DOHH2 (cell line): ENCODE data around the gene TUT1.

Source experiments
- EZH2phosphoT487 ChIP-seq: fragments of 200-600 bp; sonication (generic); IDR thresholded peaks from 2 replicates; pipeline ENCODE4 v1.6.1; 2017; ENCODE audit warnings: borderline replicate concordance, mild to moderate bottlenecking, antibody characterized with exemption, low read length, moderate library complexity, mixed read lengths
- TF ChIP-seq, protein P1 (sequence below): fragments of 200-600 bp; sonication (generic); IDR thresholded peaks from one replicate; pipeline ENCODE4 v1.5.1; 2014; ENCODE audit warnings: antibody characterized with exemption, mild to moderate bottlenecking, low read depth, low read length; ENCODE audit not compliant: poor library complexity, severe bottlenecking

DNA sequence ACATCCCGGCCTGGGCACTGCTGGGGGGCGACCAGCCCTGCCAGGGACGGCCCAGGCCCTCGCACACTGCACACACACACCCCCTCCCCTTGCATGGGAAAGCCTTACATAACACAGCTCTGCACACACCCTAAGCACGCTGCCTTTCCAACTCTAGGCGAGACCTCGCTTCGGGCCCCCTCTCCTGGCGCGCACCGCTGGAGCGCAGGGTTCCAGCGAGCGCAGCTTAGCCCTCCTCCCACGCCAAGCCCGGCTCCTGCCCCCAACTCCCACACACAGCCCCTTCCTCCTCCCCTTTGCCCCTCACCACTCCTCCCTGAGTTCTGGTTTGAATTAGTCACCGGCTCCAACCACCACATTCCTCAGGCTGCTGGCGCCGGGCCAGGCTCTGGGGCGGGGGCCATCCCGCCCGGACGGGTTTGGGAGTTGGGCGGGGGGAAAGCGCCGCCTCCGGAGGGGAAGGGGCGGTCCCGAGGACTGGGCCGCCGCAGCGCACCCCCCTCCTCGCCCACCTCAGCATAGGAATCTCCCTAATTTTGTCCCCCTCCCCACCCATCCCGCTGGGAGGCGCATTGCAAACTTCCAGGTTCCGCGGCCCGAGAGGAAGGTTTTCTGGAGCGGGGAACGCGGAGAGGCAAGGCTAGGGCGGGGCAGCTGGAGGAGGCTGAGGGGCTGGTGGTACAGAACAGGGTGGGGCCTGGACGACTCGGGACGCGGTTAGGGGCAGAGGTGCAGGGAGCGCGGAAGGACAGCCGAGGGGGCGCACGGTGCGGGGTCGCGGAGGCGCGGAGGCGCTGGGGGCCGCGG is 45.7 kb downstream of the TUT1 start:
- TF ChIP-seq, protein P1, sequence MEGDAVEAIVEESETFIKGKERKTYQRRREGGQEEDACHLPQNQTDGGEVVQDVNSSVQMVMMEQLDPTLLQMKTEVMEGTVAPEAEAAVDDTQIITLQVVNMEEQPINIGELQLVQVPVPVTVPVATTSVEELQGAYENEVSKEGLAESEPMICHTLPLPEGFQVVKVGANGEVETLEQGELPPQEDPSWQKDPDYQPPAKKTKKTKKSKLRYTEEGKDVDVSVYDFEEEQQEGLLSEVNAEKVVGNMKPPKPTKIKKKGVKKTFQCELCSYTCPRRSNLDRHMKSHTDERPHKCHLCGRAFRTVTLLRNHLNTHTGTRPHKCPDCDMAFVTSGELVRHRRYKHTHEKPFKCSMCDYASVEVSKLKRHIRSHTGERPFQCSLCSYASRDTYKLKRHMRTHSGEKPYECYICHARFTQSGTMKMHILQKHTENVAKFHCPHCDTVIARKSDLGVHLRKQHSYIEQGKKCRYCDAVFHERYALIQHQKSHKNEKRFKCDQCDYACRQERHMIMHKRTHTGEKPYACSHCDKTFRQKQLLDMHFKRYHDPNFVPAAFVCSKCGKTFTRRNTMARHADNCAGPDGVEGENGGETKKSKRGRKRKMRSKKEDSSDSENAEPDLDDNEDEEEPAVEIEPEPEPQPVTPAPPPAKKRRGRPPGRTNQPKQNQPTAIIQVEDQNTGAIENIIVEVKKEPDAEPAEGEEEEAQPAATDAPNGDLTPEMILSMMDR, result no peak
- TF ChIP-seq EZH2phosphoT487, result no peak
